Kidney (tissue), 14 donors: ENCODE data around the gene MATN1. TPM values are rescaled to one million over a fixed set of nuclear protein-coding genes. Genes with fewer than 3 reads are reported as not detected.
A peak's percentile ranks its signal among the peaks of the same experiment; 100 is the strongest.

Experiments used
- DNase-seq, 5 donors: peaks; one replicate each; pipeline ENCODE4 v3.0.0-alpha.2; 2013 to 2020
- FAIRE-seq: peaks from 2 replicates; lab custom pipeline; 2012; peaks lifted over from hg19 to GRCh38; lab: Jason Lieb, UNC
- H3K27ac ChIP-seq, 2 donors: one replicate each; pipeline ENCODE4 v1.7.0; 2013; ENCODE audit warnings: low read depth in 2 of 2, low read length in 2 of 2, inconsistent platforms in 1 of 2
- H3K27me3 ChIP-seq: one replicate; pipeline ENCODE4 v1.7.1; 2013; ENCODE audit warnings: low read length, inconsistent platforms; ENCODE audit not compliant: control insufficient read depth, insufficient read depth
- H3K36me3 ChIP-seq, 3 donors: one replicate each; pipeline versions ENCODE4 v1.7.0 to v1.7.1; 2013; ENCODE audit warnings: low read length in 3 of 3, control low read depth in 1 of 3, inconsistent platforms in 1 of 3; ENCODE audit not compliant: insufficient read depth in 3 of 3, control insufficient read depth in 2 of 3
- H3K4me1 ChIP-seq, 3 donors: one replicate each; pipeline versions ENCODE4 v1.7.0 to v1.7.1; 2013; ENCODE audit warnings: low read length in 3 of 3, inconsistent platforms in 1 of 3, low read depth in 1 of 3; ENCODE audit not compliant: control insufficient read depth in 2 of 3, insufficient read depth in 2 of 3
- H3K4me3 ChIP-seq, 3 donors: one replicate each; pipeline versions ENCODE4 v1.7.0 to v1.8.1; 2013; ENCODE audit warnings: low read length in 3 of 3, control low read depth in 1 of 3, inconsistent platforms in 1 of 3
- H3K9ac ChIP-seq, 3 donors: one replicate each; pipeline versions ENCODE4 v1.7.0 to v1.7.1; 2013; ENCODE audit warnings: low read length in 3 of 3, control low read depth in 1 of 3, inconsistent platforms in 1 of 3
- H3K9me3 ChIP-seq, 3 donors: one replicate each; pipeline versions ENCODE4 v1.7.0 to v1.7.1; 2013; ENCODE audit warnings: low read length in 3 of 3, control low read depth in 1 of 3, inconsistent platforms in 1 of 3; ENCODE audit not compliant: control insufficient read depth in 2 of 3, insufficient read depth in 1 of 3
- CTCF ChIP-seq: IDR thresholded peaks from 3 replicates; pipeline ENCODE4 v1.5.1; 2012; ENCODE audit warnings: mild to moderate bottlenecking, moderate library complexity, borderline replicate concordance; ENCODE audit not compliant: insufficient read depth; ENCODE audit errors: extremely low read depth
- intact Hi-C: fragments of 100-400 bp; cut with DNase I; formaldehyde crosslinking; loops from one replicate; pipeline ENCODE4 v1.11.1; 2022
- polyA plus RNA-seq: library from polyadenylated mRNA; stranded (reverse); fragments of 350-450 nt; fragmentation: Illumina TruSeq; extraction: RNeasy Lipid Tissue Mini Kit (QIAGEN cat#74804); gene quantifications from one replicate; pipeline ENCODE4 v1.2.3, GENCODE V29; 2014; ENCODE audit warnings: low read depth, low replicate concordance; ENCODE audit not compliant: insufficient read depth
- total RNA-seq: library from RNA; stranded (reverse); fragmentation: NEBNext Ultra II Directional; extraction: Animal tissue kit (Norgen Biotek cat#: 25700); gene quantifications from one replicate; pipeline ENCODE4 v1.2.1, GENCODE V29; 2021
- donor health status: control.
- donor health status: control.
- donor health status: control.
- donor health status: control.
- donor health status: control.
- donor health status: DM: yes; HTN: yes; CAD: no.
- donor health status: Normal renal cell carcinoma (clear cell type).

The MATN1 gene
- total and polyA plus RNA-seq, 2 donors from 2014 or later = 0.13 TPM; not detected in 1

GRCh38 chr1:30745156-30745833, 21.9 kb upstream of the MATN1 start:
- no peaks in the 10 kb centered on the region for H3K36me3 ChIP-seq
- FAIRE-seq (no peak), DNase-seq (peak in 1 of 5 donors; percentile 52)
- H3K27me3 ChIP-seq = no peaks in the 10 kb centered on the region
- no peaks in the 10 kb centered on the region for H3K9me3 ChIP-seq
- intact Hi-C loops = no loop called here
- no peak overlapping the region for H3K4me3 ChIP-seq
- no peaks in the 10 kb centered on the region for H3K4me1 ChIP-seq
- H3K27ac ChIP-seq = no peak overlapping the region
- TF ChIP-seq CTCF = no peak
- H3K9ac ChIP-seq = no peak overlapping the region

GRCh38 chr1:30744060-30744756, 20.8 kb upstream of the MATN1 start:
- peak in 1 of 5 donors; percentile 26 for DNase-seq
- intact Hi-C loops = no loop called here
- Histone ChIP-seq H3K9me3 (no peaks in the 10 kb centered on the region), H3K4me3 (no peak overlapping the region), H3K27ac (no peak overlapping the region), H3K4me1 (no peaks in the 10 kb centered on the region), H3K27me3 (no peaks in the 10 kb centered on the region), H3K9ac (no peak overlapping the region), H3K36me3 (no peaks in the 10 kb centered on the region)
- TF ChIP-seq CTCF = no peak
- no peak for FAIRE-seq

- no peaks in the 10 kb centered on the region for H3K4me1 ChIP-seq
Measured at GRCh38 chr1:30743584-30744059, 20.2 kb upstream of the MATN1 start.

More at GRCh38 chr1:30743584-30744059, 20.2 kb upstream of the MATN1 start:
- Histone ChIP-seq H3K27me3 (no peaks in the 10 kb centered on the region), H3K9me3 (no peaks in the 10 kb centered on the region), H3K9ac (no peak overlapping the region), H3K27ac (no peak overlapping the region), H3K36me3 (no peaks in the 10 kb centered on the region), H3K4me3 (no peak overlapping the region)
- intact Hi-C loops = no loop called here
- FAIRE-seq (no peak), DNase-seq (peak in 1 of 5 donors; percentile 39)
- TF ChIP-seq CTCF = no peak
